Skeletal muscle tissue (tissue), 4 donors: ENCODE data around the gene GNB3. TPM values are rescaled to one million over a fixed set of nuclear protein-coding genes. Genes with fewer than 3 reads are reported as not detected.

Source experiments
- H3K27ac ChIP-seq: one replicate; pipeline ENCODE4 v1.7.0; 2013; ENCODE audit warnings: mild to moderate bottlenecking, low read depth, low read length, inconsistent platforms
- H3K27me3 ChIP-seq, 3 donors: one replicate each; pipeline ENCODE4 v1.7.0; 2013; ENCODE audit warnings: low read length in 3 of 3; ENCODE audit not compliant: control insufficient read depth in 3 of 3, insufficient read depth in 3 of 3
- H3K36me3 ChIP-seq, 3 donors: one replicate each; pipeline ENCODE4 v1.7.0; 2013; ENCODE audit warnings: low read length in 3 of 3; ENCODE audit not compliant: control insufficient read depth in 3 of 3, insufficient read depth in 3 of 3
- H3K4me1 ChIP-seq, 3 donors: one replicate each; pipeline ENCODE4 v1.7.0; 2013; ENCODE audit warnings: low read length in 3 of 3, mild to moderate bottlenecking in 3 of 3; ENCODE audit not compliant: control insufficient read depth in 3 of 3, insufficient read depth in 3 of 3
- H3K4me3 ChIP-seq, 3 donors: one replicate each; pipeline ENCODE4 v1.7.0; 2013; ENCODE audit warnings: low read length in 3 of 3
- H3K9ac ChIP-seq, 3 donors: one replicate each; pipeline ENCODE4 v1.7.0; 2013; ENCODE audit warnings: low read length in 3 of 3, mild to moderate bottlenecking in 3 of 3, moderate library complexity in 2 of 3, low read depth in 1 of 3
- H3K9me3 ChIP-seq, 3 donors: one replicate each; pipeline ENCODE4 v1.7.0; 2013; ENCODE audit warnings: low read length in 3 of 3; ENCODE audit not compliant: control insufficient read depth in 3 of 3
- total RNA-seq: library from RNA; depleted of rRNA; stranded (reverse); fragments of >200 nt; gene quantifications from one replicate; pipeline ENCODE4 v1.2.3, GENCODE V29; 2014
- donor health status: Osteomylitis.

Gene GNB3
- total RNA-seq = 3.7 TPM

GRCh38 chr12:6840761-6841515, at the start of gene GNB3:
Gene GNB3, plus strand, starts transcription at chr12:6840925. Its CDS starts 363 bp downstream, at chr12:6841288.
- no peak within 1 kb of the TSS for H3K27ac ChIP-seq
- no peak within 1 kb of the TSS for H3K4me3 ChIP-seq
- no peaks in the 10 kb centered on the region for H3K27me3 ChIP-seq
- H3K9ac ChIP-seq = peak within 1 kb of the TSS in 1 of 3 donors; percentile 16
- H3K36me3 ChIP-seq = peaks cover 0 to 10% (median 8%) of the 10 kb centered on the region in 3 donors
- no peaks in the 10 kb centered on the region for H3K9me3 ChIP-seq
- H3K4me1 ChIP-seq = peaks cover 0 to 5% (median 0%) of the 10 kb centered on the region in 3 donors

GRCh38 chr12:6791931-6792520, 48.7 kb upstream of the GNB3 start:
- Histone ChIP-seq H3K9ac (no peak overlapping the region), H3K36me3 (no peaks in the 10 kb centered on the region), H3K27me3 (peaks cover 3 to 9% (median 6%) of the 10 kb centered on the region in 3 donors), H3K4me3 (no peak overlapping the region), H3K9me3 (no peaks in the 10 kb centered on the region), H3K27ac (peak overlapping the region; percentile 36), H3K4me1 (peaks cover 0 to 3% (median 2%) of the 10 kb centered on the region in 3 donors)

GRCh38 chr12:6792522-6793201, 48.1 kb upstream of the GNB3 start:
- Histone ChIP-seq H3K27ac (peak overlapping the region; percentile 36), H3K9me3 (no peaks in the 10 kb centered on the region), H3K9ac (no peak overlapping the region), H3K4me1 (peaks cover 0 to 3% (median 2%) of the 10 kb centered on the region in 3 donors), H3K4me3 (no peak overlapping the region), H3K36me3 (no peaks in the 10 kb centered on the region), H3K27me3 (peaks cover 3 to 9% (median 6%) of the 10 kb centered on the region in 3 donors)

- H3K9ac ChIP-seq = no peak overlapping the region
Observed at GRCh38 chr12:6795088-6795487, 45.6 kb upstream of the GNB3 start.

GRCh38 chr12:6796576-6796975, 44.1 kb upstream of the GNB3 start:
- no peak overlapping the region for H3K4me3 ChIP-seq
- peaks cover 3 to 9% (median 6%) of the 10 kb centered on the region in 3 donors for H3K27me3 ChIP-seq
- no peaks in the 10 kb centered on the region for H3K36me3 ChIP-seq
- no peak overlapping the region for H3K9ac ChIP-seq
- peaks cover 0 to 2% (median 0%) of the 10 kb centered on the region in 3 donors for H3K4me1 ChIP-seq
- no peak overlapping the region for H3K27ac ChIP-seq
- H3K9me3 ChIP-seq = no peaks in the 10 kb centered on the region

More at GRCh38 chr12:6795088-6795487, 45.6 kb upstream of the GNB3 start:
- H3K9me3 ChIP-seq = no peaks in the 10 kb centered on the region
- peaks cover 0 to 2% (median 0%) of the 10 kb centered on the region in 3 donors for H3K4me1 ChIP-seq
- peaks cover 3 to 9% (median 6%) of the 10 kb centered on the region in 3 donors for H3K27me3 ChIP-seq
- no peaks in the 10 kb centered on the region for H3K36me3 ChIP-seq
- H3K27ac ChIP-seq = no peak overlapping the region
- H3K4me3 ChIP-seq = no peak overlapping the region

- Histone ChIP-seq H3K9me3 (no peaks in the 10 kb centered on the region), H3K36me3 (no peaks in the 10 kb centered on the region), H3K27me3 (peaks cover 0 to 6% (median 5%) of the 10 kb centered on the region in 3 donors), H3K9ac (no peak overlapping the region), H3K27ac (no peak overlapping the region), H3K4me3 (no peak overlapping the region), H3K4me1 (no peaks in the 10 kb centered on the region)
Observed at GRCh38 chr12:6799147-6799546, 41.6 kb upstream of the GNB3 start.

- Histone ChIP-seq H3K27me3 (no peaks in the 10 kb centered on the region), H3K4me3 (no peak overlapping the region), H3K27ac (no peak overlapping the region), H3K4me1 (no peaks in the 10 kb centered on the region), H3K9me3 (no peaks in the 10 kb centered on the region), H3K9ac (no peak overlapping the region), H3K36me3 (no peaks in the 10 kb centered on the region)
Observed at GRCh38 chr12:6807170-6807569, 33.6 kb upstream of the GNB3 start.

GRCh38 chr12:6809056-6809455, 31.7 kb upstream of the GNB3 start:
- Histone ChIP-seq H3K36me3 (no peaks in the 10 kb centered on the region), H3K9ac (no peak overlapping the region), H3K27me3 (peaks cover 0 to 3% (median 0%) of the 10 kb centered on the region in 3 donors), H3K4me3 (no peak overlapping the region), H3K27ac (no peak overlapping the region), H3K4me1 (no peaks in the 10 kb centered on the region), H3K9me3 (no peaks in the 10 kb centered on the region)

- Histone ChIP-seq H3K9ac (no peak overlapping the region), H3K27me3 (peaks cover 0 to 14% (median 9%) of the 10 kb centered on the region in 3 donors), H3K36me3 (no peaks in the 10 kb centered on the region), H3K27ac (no peak overlapping the region), H3K4me1 (no peaks in the 10 kb centered on the region), H3K9me3 (no peaks in the 10 kb centered on the region), H3K4me3 (no peak overlapping the region)
Observed at GRCh38 chr12:6810758-6811157, 30.0 kb upstream of the GNB3 start.

GRCh38 chr12:6813363-6813762, 27.4 kb upstream of the GNB3 start:
- H3K4me1 ChIP-seq = no peaks in the 10 kb centered on the region
- peaks cover 0 to 14% (median 9%) of the 10 kb centered on the region in 3 donors for H3K27me3 ChIP-seq
- no peaks in the 10 kb centered on the region for H3K36me3 ChIP-seq
- no peak overlapping the region for H3K9ac ChIP-seq
- no peak overlapping the region for H3K4me3 ChIP-seq
- H3K9me3 ChIP-seq = no peaks in the 10 kb centered on the region
- H3K27ac ChIP-seq = no peak overlapping the region
